ENCODE results near the gene APMAP. TPM values are rescaled to one million over a fixed set of nuclear protein-coding genes. Genes with fewer than 3 reads are reported as not detected.

Gene APMAP
- total and polyA plus RNA-seq, 9 of the 15 experiments (the other 6 are each of a cell fraction or from before 2014, with no cell fraction given): 6.7 to 18.2 (median 14.4) TPM

DNA sequence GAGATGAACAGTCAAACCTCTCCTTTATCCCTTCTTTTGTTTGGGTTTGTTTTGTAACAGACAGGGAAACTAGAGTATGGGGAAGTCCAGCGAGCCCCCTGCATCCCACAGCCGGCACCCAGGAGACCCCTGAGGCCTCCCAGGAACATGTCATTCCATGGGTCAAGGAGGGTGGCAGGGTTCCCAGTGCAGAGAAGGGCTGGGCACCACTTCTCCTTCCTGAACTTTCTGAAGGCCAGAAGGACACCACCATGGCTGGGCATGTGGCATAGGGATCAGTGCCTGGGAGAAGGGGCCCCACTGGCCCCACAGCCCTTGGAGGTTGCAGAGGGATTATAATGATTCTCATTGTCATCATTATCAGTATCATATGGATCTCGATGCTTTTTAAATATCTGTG lies 57.4 kb downstream of the APMAP start:
- H3K4me2 ChIP-seq (ENCODE audit: insufficient read depth, low read length): no peak overlapping the region
- ChIA-PET POLR2A (no interaction called here), CTCF (ENCODE audit: low intra/inter-chr PET ratio) (no interaction called here)
- no peaks in the 10 kb centered on the region for H3K36me3 ChIP-seq (ENCODE audit: control insufficient read depth, insufficient read depth, low read length)
- H4K20me1 ChIP-seq (replicated peaks; ENCODE audit: control insufficient read depth, insufficient read depth, low read length): no peaks in the 10 kb centered on the region
- H3K27ac ChIP-seq (ENCODE audit: extremely low read depth, low read depth, low read length): no peak overlapping the region
- H3K27me3 ChIP-seq (ENCODE audit: control insufficient read depth in 2 of 2, insufficient read depth in 2 of 2, low read length in 2 of 2): no peaks in the 10 kb centered on the region; a peak in 1 of 5 replicates
- FAIRE-seq: no peak
- H3K4me1 ChIP-seq (replicated peaks in 1 of 2; ENCODE audit: control insufficient read depth in 2 of 2, insufficient read depth in 2 of 2, low read length in 2 of 2): peaks cover 0 to 3% of the 10 kb centered on the region in 2 experiments; a peak in 1 of 5 replicates
- H3K4me3 ChIP-seq: no peak overlapping the region
- no peaks in the 10 kb centered on the region for H3K9me1 ChIP-seq (ENCODE audit: control insufficient read depth, insufficient read depth, low read length)
- no peak overlapping the region for H3K9ac ChIP-seq (ENCODE audit: insufficient read depth in 1 of 2, low read depth in 2 of 2, low read length in 2 of 2)
- intact Hi-C loops (cut with micrococcal nuclease): no loop called here
- in situ Hi-C loops (cut with MboI): no loop called here
- no peak for DNase-seq (ENCODE audit: extremely low read depth in 1 of 4, low spot score in 3 of 4)
- no peaks in the 10 kb centered on the region for H3K79me2 ChIP-seq (ENCODE audit: control insufficient read depth, insufficient read depth, low read length)
- H2AFZ ChIP-seq (ENCODE audit: low read depth, low read length): no peak overlapping the region
- no TSS peak for BruUV-seq (replicated peaks)
- ATAC-seq: no peak
- WGBS (ENCODE audit: insufficient coverage, low coverage, missing lambda C conversion rate): 0% methylated on average over 1 of the region's 3 CpGs
- no peaks in the 10 kb centered on the region for H3K9me3 ChIP-seq (replicated peaks; ENCODE audit: control insufficient read depth, insufficient read depth, low read depth, low read length)
- no peak for TF ChIP-seq LCOR (CRISPR knock-in tag; IDR thresholded peaks at IDR 0.05)
- TF ChIP-seq CC2D1A (IDR thresholded peaks at IDR 0.05): no peak
- TF ChIP-seq, protein P1, sequence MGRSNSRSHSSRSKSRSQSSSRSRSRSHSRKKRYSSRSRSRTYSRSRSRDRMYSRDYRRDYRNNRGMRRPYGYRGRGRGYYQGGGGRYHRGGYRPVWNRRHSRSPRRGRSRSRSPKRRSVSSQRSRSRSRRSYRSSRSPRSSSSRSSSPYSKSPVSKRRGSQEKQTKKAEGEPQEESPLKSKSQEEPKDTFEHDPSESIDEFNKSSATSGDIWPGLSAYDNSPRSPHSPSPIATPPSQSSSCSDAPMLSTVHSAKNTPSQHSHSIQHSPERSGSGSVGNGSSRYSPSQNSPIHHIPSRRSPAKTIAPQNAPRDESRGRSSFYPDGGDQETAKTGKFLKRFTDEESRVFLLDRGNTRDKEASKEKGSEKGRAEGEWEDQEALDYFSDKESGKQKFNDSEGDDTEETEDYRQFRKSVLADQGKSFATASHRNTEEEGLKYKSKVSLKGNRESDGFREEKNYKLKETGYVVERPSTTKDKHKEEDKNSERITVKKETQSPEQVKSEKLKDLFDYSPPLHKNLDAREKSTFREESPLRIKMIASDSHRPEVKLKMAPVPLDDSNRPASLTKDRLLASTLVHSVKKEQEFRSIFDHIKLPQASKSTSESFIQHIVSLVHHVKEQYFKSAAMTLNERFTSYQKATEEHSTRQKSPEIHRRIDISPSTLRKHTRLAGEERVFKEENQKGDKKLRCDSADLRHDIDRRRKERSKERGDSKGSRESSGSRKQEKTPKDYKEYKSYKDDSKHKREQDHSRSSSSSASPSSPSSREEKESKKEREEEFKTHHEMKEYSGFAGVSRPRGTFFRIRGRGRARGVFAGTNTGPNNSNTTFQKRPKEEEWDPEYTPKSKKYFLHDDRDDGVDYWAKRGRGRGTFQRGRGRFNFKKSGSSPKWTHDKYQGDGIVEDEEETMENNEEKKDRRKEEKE (IDR thresholded peaks at IDR 0.05; ENCODE audit: borderline replicate concordance in 1 of 2, control insufficient read depth in 1 of 2, low read depth in 2 of 2, low read length in 1 of 2): no peak
- TF ChIP-seq ZBTB17 (CRISPR knock-in tag; IDR thresholded peaks at IDR 0.05): no peak
- TF ChIP-seq, protein P2, sequence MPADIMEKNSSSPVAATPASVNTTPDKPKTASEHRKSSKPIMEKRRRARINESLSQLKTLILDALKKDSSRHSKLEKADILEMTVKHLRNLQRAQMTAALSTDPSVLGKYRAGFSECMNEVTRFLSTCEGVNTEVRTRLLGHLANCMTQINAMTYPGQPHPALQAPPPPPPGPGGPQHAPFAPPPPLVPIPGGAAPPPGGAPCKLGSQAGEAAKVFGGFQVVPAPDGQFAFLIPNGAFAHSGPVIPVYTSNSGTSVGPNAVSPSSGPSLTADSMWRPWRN (IDR thresholded peaks at IDR 0.05; ENCODE audit: low read depth): no peak
- TF ChIP-seq ZNF124 (CRISPR knock-in tag; IDR thresholded peaks at IDR 0.05): no peak
- TF ChIP-seq ELF4 (CRISPR knock-in tag; IDR thresholded peaks at IDR 0.05): no peak
- no peak for TF ChIP-seq TGIF2 (CRISPR knock-in tag; IDR thresholded peaks at IDR 0.05)
- TF ChIP-seq MTA2 (IDR thresholded peaks at IDR 0.05; ENCODE audit: low read depth): no peak
- TF ChIP-seq NFRKB (IDR thresholded peaks at IDR 0.05; ENCODE audit: low read depth): no peak
- no peak for TF ChIP-seq PREB (CRISPR knock-in tag; IDR thresholded peaks at IDR 0.05)
- no peak for TF ChIP-seq SMAD4 (CRISPR knock-in tag; conservative IDR thresholded peaks at IDR 0.05)
- no peak for TF ChIP-seq NONO (IDR thresholded peaks at IDR 0.05; ENCODE audit: low read depth in 2 of 2, low read length in 1 of 2)
- no peak for TF ChIP-seq ZNF551 (CRISPR knock-in tag; IDR thresholded peaks at IDR 0.05)
- TF ChIP-seq ZNF655 (CRISPR knock-in tag; IDR thresholded peaks at IDR 0.05): no peak
- no peak for TF ChIP-seq HDAC2 (IDR thresholded peaks at IDR 0.05)
- no peak for TF ChIP-seq DACH1 (IDR thresholded peaks at IDR 0.05; ENCODE audit: partially characterized antibody)
- TF ChIP-seq CBX3 (IDR thresholded peaks at IDR 0.05; ENCODE audit: borderline replicate concordance in 1 of 2, low read length in 2 of 2): no peak
- no peak for TF ChIP-seq ETS2 (tag; IDR thresholded peaks at IDR 0.05; ENCODE audit: borderline replicate concordance, poor library complexity, severe bottlenecking)

All from K562 (cell line).